Smooth muscle cell (in vitro differentiated cells): ENCODE data around the gene GBP7. TPM values are rescaled to one million over a fixed set of nuclear protein-coding genes. Genes with fewer than 3 reads are reported as not detected.

ENCODE experiments used
- DNase-seq: peaks from one replicate; lab custom pipeline; 2025; ENCODE audit not compliant: unreplicated experiment; lab: John Stamatoyannopoulos, UW
- H2AFZ ChIP-seq: fragments of 200-600 bp; sonication (generic); 2 replicates; pipeline ENCODE4 v1.6.0; 2016; ENCODE audit warnings: antibody characterized with exemption, low read depth, mild to moderate bottlenecking
- H3F3A ChIP-seq: fragments of 200-600 bp; sonication (generic); 2 replicates; pipeline ENCODE4 v1.6.0; 2017; ENCODE audit warnings: antibody characterized with exemption, low read depth
- H3K27ac ChIP-seq: fragments of 200-600 bp; sonication (generic); 2 replicates; pipeline ENCODE4 v1.5.1; 2016; ENCODE audit warnings: low read depth, mild to moderate bottlenecking
- H3K27me3 ChIP-seq: fragments of 200-600 bp; sonication (generic); 2 replicates; pipeline ENCODE4 v1.6.1; 2016; ENCODE audit warnings: low read depth, mild to moderate bottlenecking
- H3K36me3 ChIP-seq: fragments of 200-600 bp; sonication (generic); 2 replicates; pipeline ENCODE4 v1.5.1; 2016; ENCODE audit warnings: low read depth
- H3K4me1 ChIP-seq: fragments of 200-600 bp; sonication (generic); 2 replicates; pipeline ENCODE4 v1.5.1; 2016; ENCODE audit warnings: low read depth
- H3K4me2 ChIP-seq: fragments of 200-600 bp; sonication (generic); 2 replicates; pipeline ENCODE4 v1.6.0; 2016; ENCODE audit warnings: mild to moderate bottlenecking
- H3K4me3 ChIP-seq: fragments of 200-600 bp; sonication (generic); 2 replicates; pipeline ENCODE4 v1.5.1; 2016; ENCODE audit warnings: mild to moderate bottlenecking
- H3K79me2 ChIP-seq: fragments of 200-600 bp; sonication (generic); 2 replicates; pipeline ENCODE4 v1.6.0; 2016; ENCODE audit warnings: low read depth, mild to moderate bottlenecking
- H3K9ac ChIP-seq: fragments of 200-600 bp; sonication (generic); 2 replicates; pipeline ENCODE4 v1.6.0; 2016; ENCODE audit warnings: low read depth
- H3K9me3 ChIP-seq: fragments of 200-600 bp; sonication (generic); replicated peaks from 2 replicates; pipeline ENCODE4 v1.5.1; 2016; ENCODE audit warnings: low read depth
- H4K20me1 ChIP-seq: fragments of 200-600 bp; sonication (generic); 2 replicates; pipeline ENCODE4 v1.6.0; 2016; ENCODE audit warnings: low read depth
- WGBS: methylation state at CpG from one replicate; pipeline ENCODE4 v1.1.7; 2016; ENCODE audit warnings: low lambda C conversion rate; 5-methylcytosine and 5-hydroxymethylcytosine counted together
- polyA plus RNA-seq: library from polyadenylated mRNA; unstranded; fragments of >200 nt; fragmentation: Nextera tagmentation; extraction: Ambion mirVana; gene quantifications from 2 replicates; pipeline ENCODE4 v1.2.1, GENCODE V29; 2016
- total RNA-seq: library from RNA; depleted of rRNA; stranded (reverse); fragments of >200 nt; gene quantifications from 2 replicates; pipeline ENCODE4 v1.2.3, GENCODE V29; 2014
- TF ChIP-seq, protein P1 (sequence below): fragments of 200-600 bp; sonication (generic); IDR thresholded peaks from 2 replicates; pipeline ENCODE4 v1.5.1; 2017; ENCODE audit warnings: borderline replicate concordance, mild to moderate bottlenecking, antibody characterized with exemption; ENCODE audit not compliant: insufficient read depth, poor library complexity, severe bottlenecking

GBP7 gene
- total and polyA plus RNA-seq, 2 experiments from 2014 or later: not detected

DNA sequence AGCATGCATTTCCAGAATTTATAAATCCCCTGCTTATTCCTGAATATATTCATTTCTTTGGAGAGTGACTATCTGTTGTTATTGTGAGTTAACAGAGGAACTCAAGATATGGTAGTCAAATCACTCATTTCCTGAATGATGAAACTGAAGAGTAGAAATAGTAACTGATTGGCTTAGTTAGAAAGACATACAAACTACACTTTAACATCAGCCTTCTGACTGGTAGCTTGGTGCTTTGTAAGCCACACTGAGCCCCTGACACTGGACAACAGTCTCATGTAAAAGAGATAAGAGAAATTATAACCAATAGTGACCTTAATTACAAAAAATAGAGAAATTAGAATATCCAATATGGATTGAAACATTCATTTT lies 4.8 kb downstream of the GBP7 start:
- Histone ChIP-seq H3K9me3 (no peaks in the 10 kb centered on the region), H3K36me3 (no peaks in the 10 kb centered on the region), H3K9ac (no peak overlapping the region), H4K20me1 (no peaks in the 10 kb centered on the region), H3K79me2 (no peaks in the 10 kb centered on the region), H3K4me2 (no peak overlapping the region), H3K27me3 (no peaks in the 10 kb centered on the region), H3K4me1 (no peaks in the 10 kb centered on the region), H3F3A (no peaks in the 10 kb centered on the region), H3K27ac (no peak overlapping the region), H3K4me3 (no peak overlapping the region), H2AFZ (no peak overlapping the region)
- TF ChIP-seq, protein P1, sequence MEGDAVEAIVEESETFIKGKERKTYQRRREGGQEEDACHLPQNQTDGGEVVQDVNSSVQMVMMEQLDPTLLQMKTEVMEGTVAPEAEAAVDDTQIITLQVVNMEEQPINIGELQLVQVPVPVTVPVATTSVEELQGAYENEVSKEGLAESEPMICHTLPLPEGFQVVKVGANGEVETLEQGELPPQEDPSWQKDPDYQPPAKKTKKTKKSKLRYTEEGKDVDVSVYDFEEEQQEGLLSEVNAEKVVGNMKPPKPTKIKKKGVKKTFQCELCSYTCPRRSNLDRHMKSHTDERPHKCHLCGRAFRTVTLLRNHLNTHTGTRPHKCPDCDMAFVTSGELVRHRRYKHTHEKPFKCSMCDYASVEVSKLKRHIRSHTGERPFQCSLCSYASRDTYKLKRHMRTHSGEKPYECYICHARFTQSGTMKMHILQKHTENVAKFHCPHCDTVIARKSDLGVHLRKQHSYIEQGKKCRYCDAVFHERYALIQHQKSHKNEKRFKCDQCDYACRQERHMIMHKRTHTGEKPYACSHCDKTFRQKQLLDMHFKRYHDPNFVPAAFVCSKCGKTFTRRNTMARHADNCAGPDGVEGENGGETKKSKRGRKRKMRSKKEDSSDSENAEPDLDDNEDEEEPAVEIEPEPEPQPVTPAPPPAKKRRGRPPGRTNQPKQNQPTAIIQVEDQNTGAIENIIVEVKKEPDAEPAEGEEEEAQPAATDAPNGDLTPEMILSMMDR: no peak
- no peak for DNase-seq

DNA sequence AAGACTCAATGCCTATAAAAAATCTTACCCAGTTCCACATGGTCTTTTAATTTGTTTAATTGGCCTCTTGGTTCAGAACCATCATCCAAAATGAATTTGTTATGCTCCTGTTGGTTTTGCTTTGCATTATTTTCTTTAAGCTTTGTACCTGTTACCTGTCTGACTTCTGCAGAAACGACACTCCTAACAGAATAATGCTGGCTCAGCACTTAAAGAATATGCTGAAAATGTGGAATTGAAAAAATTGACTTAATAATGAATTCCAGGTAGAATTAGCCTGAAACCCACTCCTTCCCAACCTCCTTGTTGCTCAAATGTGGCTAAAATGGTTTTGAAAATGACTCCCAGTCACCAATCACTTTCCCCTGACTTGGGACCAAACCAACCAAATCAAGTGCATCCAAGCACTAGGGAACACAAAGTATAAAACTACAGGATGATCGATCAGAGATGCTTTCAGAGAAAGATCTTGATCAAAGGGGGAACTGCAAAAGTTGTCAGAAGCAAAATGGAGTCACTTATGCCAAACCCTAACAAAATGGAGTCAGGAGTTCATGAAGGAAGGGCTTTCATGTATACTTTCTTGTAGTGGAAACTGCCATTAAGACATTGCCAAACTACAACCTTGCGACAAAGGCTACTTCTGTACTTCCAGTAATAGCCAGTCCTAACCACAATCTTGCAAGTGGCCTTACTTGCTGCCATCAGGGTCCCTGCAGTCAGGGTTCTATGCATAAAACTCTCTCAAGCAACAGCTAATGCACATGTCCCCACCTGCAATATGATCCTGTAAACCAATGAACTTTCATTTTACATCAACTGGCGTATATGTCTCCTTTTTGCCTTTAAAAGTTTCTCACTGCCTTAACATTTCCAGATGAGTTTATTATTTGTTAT lies 5.4 kb downstream of the GBP7 start:
- no peak for DNase-seq
- no peaks in the 10 kb centered on the region for H3K9me3 ChIP-seq
- H2AFZ ChIP-seq: no peak overlapping the region
- H3K4me1 ChIP-seq: no peaks in the 10 kb centered on the region
- no peak overlapping the region for H3K27ac ChIP-seq
- H3K36me3 ChIP-seq: no peaks in the 10 kb centered on the region
- no peak overlapping the region for H3K4me2 ChIP-seq
- H3F3A ChIP-seq: no peaks in the 10 kb centered on the region
- 92% methylated on average over 4 of the region's 4 CpGs for WGBS
- H3K79me2 ChIP-seq: no peaks in the 10 kb centered on the region
- TF ChIP-seq, protein P1: no peak
- no peak overlapping the region for H3K4me3 ChIP-seq
- no peak overlapping the region for H3K9ac ChIP-seq
- H3K27me3 ChIP-seq: no peaks in the 10 kb centered on the region
- no peaks in the 10 kb centered on the region for H4K20me1 ChIP-seq

DNA sequence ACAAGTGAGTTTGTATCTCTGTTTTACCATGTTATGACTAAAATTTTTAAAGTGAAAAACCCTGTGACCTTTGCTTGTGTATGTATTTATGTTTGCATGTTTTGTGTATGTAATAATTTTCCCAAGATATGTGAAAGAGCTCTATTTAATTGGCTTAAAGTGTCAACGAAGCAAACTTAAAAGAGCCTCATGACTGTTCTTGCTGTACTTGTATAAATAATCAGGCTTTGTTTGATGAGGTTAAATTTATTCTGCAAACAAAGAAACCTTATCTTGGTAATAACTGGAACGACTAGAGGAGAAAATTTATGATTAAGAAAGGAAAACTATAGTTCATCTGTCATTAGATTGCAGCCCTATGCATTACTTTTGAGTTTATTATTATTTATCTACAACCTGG lies 6.6 kb downstream of the GBP7 start:
- DNase-seq: no peak
- no peak overlapping the region for H3K4me2 ChIP-seq
- no peaks in the 10 kb centered on the region for H3K4me1 ChIP-seq
- no peaks in the 10 kb centered on the region for H3F3A ChIP-seq
- H3K27ac ChIP-seq: no peak overlapping the region
- H3K27me3 ChIP-seq: no peaks in the 10 kb centered on the region
- TF ChIP-seq, protein P1: no peak
- H3K9me3 ChIP-seq: no peaks in the 10 kb centered on the region
- 79% methylated on average over 2 of the region's 2 CpGs for WGBS
- H2AFZ ChIP-seq: no peak overlapping the region
- H3K36me3 ChIP-seq: no peaks in the 10 kb centered on the region
- H3K79me2 ChIP-seq: no peaks in the 10 kb centered on the region
- H3K4me3 ChIP-seq: no peak overlapping the region
- no peak overlapping the region for H3K9ac ChIP-seq
- no peaks in the 10 kb centered on the region for H4K20me1 ChIP-seq

DNA sequence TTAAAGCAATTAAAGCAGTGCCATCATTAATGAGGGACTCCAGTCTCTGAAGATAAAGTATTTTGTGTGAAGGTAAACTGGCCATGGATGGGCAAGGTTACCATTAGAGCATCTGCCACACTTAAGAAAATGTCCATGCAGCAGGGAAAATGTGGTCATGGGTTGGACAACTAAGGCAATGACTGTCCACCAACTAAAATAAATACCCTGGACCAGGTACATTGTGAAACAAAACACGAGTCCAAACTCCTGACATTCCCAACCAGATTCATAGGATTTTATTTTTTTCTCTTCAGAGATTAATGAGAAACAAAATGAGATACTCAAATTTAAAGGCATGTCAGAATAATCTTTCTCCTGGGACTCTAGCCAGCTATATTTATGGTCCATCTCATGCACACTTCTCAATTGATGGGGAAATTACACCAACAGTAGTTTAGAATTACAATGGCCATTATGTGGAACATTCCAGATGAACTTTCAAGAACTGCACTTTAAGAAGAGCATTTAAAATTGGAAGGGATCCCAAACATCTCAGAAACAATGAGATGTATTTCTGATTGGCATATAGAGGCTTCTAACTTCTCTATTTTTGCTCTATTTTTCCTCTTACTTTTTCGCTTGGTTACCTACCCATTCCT lies 8.1 kb downstream of the GBP7 start:
- Histone ChIP-seq H3K4me1 (no peaks in the 10 kb centered on the region), H3K4me3 (no peak overlapping the region), H3K27ac (no peak overlapping the region), H3K9me3 (no peaks in the 10 kb centered on the region), H3K4me2 (no peak overlapping the region), H3K36me3 (no peaks in the 10 kb centered on the region), H3K9ac (no peak overlapping the region), H3K79me2 (no peaks in the 10 kb centered on the region), H3K27me3 (no peaks in the 10 kb centered on the region), H2AFZ (no peak overlapping the region), H4K20me1 (no peaks in the 10 kb centered on the region), H3F3A (no peaks in the 10 kb centered on the region)
- WGBS: 91% methylated on average over 2 of the region's 2 CpGs
- TF ChIP-seq, protein P1: no peak
- no peak for DNase-seq
